Measurements from ENCODE around the gene SLC45A1. TPM values are rescaled to one million over a fixed set of nuclear protein-coding genes. Genes with fewer than 3 reads are reported as not detected.

SLC45A1 gene
- polyA plus RNA-seq, 3 donors, result 0.21 TPM; not detected in 2

DNA sequence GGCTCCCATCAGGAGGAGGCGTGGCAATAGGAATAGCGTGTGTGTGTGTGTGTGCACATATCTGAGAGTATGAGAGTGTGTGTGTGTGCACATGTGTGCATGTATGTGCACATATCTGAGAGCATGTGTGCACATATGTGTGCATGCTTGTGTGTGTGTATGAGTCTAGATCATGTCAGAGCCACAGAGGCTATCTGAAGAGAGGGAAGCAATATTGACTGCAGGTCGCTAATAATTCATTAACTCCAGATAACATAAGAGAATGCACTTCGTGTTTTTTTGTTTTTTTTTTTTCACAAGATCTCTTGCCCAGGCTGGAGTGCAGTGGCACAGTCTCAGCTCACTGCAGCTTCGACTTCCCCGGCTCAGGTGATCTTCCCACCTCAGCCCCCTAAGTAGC lies 4.7 kb upstream of the SLC45A1 start:
- no peak overlapping the region for H2AFZ ChIP-seq (ENCODE audit: insufficient read depth, low read depth, low read length, poor library complexity, severe bottlenecking)
- H3K79me2 ChIP-seq (ENCODE audit: insufficient read depth, low read length), result no peaks in the 10 kb centered on the region
- WGBS (ENCODE audit: insufficient coverage), result 96% methylated on average over 5 of the region's 6 CpGs
- Mint-ChIP-seq H3K9me3 (peaks cover 0 to 9% (median 5%) of the 10 kb centered on the region in 7 donors), H3K4me3 (no peak overlapping the region), H3K27ac (no peak overlapping the region), H3K36me3 (no peaks in the 10 kb centered on the region), H3K27me3 (ENCODE audit: low read depth in 3 of 3) (peaks cover 27 to 47% (median 38%) of the 10 kb centered on the region in 3 donors), H3K4me1 (peaks cover 13% of the 10 kb centered on the region)
- H4K20me1 ChIP-seq (ENCODE audit: insufficient read depth, low read length), result no peaks in the 10 kb centered on the region
- DNase-seq, result no peak
- TF ChIP-seq CTCF (IDR thresholded peaks at IDR 0.05), result no peak
- H3K9ac ChIP-seq (ENCODE audit: insufficient read depth, low read length, poor library complexity, severe bottlenecking), result no peak overlapping the region
- H3K36me3 ChIP-seq (replicated peaks in 1 of 2; ENCODE audit: control insufficient read depth in 1 of 2, insufficient read depth in 2 of 2, low read length in 2 of 2), result no peaks in the 10 kb centered on the region
- H3K4me1 ChIP-seq (ENCODE audit: control insufficient read depth in 1 of 2, insufficient read depth in 2 of 2, low read length in 2 of 2), result peaks cover 5 to 8% of the 10 kb centered on the region in 2 donors
- no peak overlapping the region for H3K27ac ChIP-seq (ENCODE audit: low read depth in 1 of 2, low read length in 2 of 2)
- no peaks in the 10 kb centered on the region for H3K9me3 ChIP-seq (replicated peaks in 1 of 2; ENCODE audit: control insufficient read depth in 1 of 2, insufficient read depth in 1 of 2, low read length in 2 of 2)
- H3K4me2 ChIP-seq (replicated peaks; ENCODE audit: extremely low read depth, low read length, poor library complexity, severe bottlenecking), result no peak overlapping the region
- H3K27me3 ChIP-seq (ENCODE audit: control insufficient read depth in 2 of 2, insufficient read depth in 2 of 2, low read length in 2 of 2), result peaks cover 3 to 39% of the 10 kb centered on the region in 2 donors
- no peak overlapping the region for H3K4me3 ChIP-seq (replicated peaks in 1 of 3; ENCODE audit: low read depth in 2 of 3, low read length in 3 of 3)
- intact Hi-C loops (cut with micrococcal nuclease), result loop anchor here in 1 of 2 donors (10.0 kb wide), 1 partner anchor 288 kb away; the partner anchor contains the start of gene ERRFI1

DNA sequence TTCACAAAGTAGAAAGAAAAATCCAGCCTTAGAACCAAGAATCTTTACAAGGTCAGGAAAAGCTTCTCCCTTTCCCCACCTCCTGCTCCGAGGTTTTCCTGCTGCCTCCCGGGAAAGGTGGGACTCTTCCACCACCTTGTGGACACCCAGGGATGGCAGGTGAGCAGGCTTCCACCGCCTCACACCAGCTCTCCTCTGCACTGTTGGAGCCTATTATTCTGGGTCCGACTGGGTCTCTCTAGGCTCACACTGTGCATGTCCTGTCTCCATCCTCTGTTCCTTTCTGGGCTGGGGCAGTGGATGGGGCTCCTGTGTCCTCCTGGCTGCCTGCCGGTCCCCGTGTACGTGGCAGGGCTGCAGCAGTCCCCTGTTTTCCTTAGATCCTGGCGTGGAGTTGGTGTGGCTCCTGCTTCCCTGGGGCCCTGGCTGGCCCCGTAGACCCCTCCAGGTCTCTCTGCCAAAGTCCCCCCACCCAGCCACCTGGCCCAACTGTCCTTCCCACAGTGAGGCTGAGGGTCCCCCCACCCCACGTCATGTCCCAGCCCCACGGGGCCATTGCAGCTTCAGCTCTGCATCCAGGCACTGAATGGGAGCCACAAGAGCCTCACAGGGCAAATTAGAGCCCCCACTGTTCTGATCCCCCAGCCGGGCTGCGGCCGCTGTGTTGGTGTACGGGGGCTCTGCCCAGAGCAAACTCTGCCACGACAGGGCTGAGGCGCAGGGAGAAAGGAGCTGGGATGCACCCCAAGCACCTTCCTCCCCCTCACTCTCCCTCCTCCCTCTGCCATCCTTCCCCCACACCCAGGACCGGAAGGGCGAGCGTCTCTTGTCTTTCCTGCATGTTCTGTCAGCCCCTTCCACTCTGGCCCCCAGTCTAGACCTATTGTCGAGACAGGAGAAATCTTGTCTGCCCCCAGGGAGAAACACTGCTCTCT lies 3.3 kb upstream of the SLC45A1 start:
- peaks cover 0 to 4% of the 10 kb centered on the region in 2 donors for H3K36me3 Mint-ChIP-seq
- Histone ChIP-seq H3K4me1 (ENCODE audit: control insufficient read depth in 1 of 2, insufficient read depth in 2 of 2, low read length in 2 of 2) (peaks cover 10 to 14% of the 10 kb centered on the region in 2 donors), H3K27ac (ENCODE audit: low read depth in 1 of 2, low read length in 2 of 2) (no peak overlapping the region), H4K20me1 (ENCODE audit: insufficient read depth, low read length) (no peaks in the 10 kb centered on the region), H3K9me3 (replicated peaks in 1 of 2; ENCODE audit: control insufficient read depth in 1 of 2, insufficient read depth in 1 of 2, low read length in 2 of 2) (no peaks in the 10 kb centered on the region), H3K9ac (ENCODE audit: insufficient read depth, low read length, poor library complexity, severe bottlenecking) (no peak overlapping the region), H3K36me3 (replicated peaks in 1 of 2; ENCODE audit: control insufficient read depth in 1 of 2, insufficient read depth in 2 of 2, low read length in 2 of 2) (no peaks in the 10 kb centered on the region), H3K4me3 (replicated peaks in 1 of 3; ENCODE audit: low read depth in 2 of 3, low read length in 3 of 3) (no peak overlapping the region), H3K79me2 (ENCODE audit: insufficient read depth, low read length) (no peaks in the 10 kb centered on the region), H3K4me2 (replicated peaks; ENCODE audit: extremely low read depth, low read length, poor library complexity, severe bottlenecking) (no peak overlapping the region), H2AFZ (ENCODE audit: insufficient read depth, low read depth, low read length, poor library complexity, severe bottlenecking) (no peak overlapping the region), H3K27me3 (ENCODE audit: control insufficient read depth in 2 of 2, insufficient read depth in 2 of 2, low read length in 2 of 2) (peaks cover 3 to 52% of the 10 kb centered on the region in 2 donors)
- H3K27ac Mint-ChIP-seq, result no peak overlapping the region
- peaks cover 40 to 60% (median 52%) of the 10 kb centered on the region in 3 donors for H3K27me3 Mint-ChIP-seq (ENCODE audit: low read depth in 3 of 3)
- H3K9me3 Mint-ChIP-seq, result peaks cover 0 to 12% (median 8%) of the 10 kb centered on the region in 7 donors
- peaks cover 20% of the 10 kb centered on the region for H3K4me1 Mint-ChIP-seq
- peak overlapping the region in 1 of 2 donors; percentile 62 for H3K4me3 Mint-ChIP-seq
- TF ChIP-seq CTCF (IDR thresholded peaks at IDR 0.05), result peak; percentile 71
- WGBS (ENCODE audit: insufficient coverage), result 35% methylated on average over 19 of the region's 21 CpGs
- intact Hi-C loops (cut with micrococcal nuclease), result loop anchor here in 1 of 2 donors (10.0 kb wide), 1 partner anchor 290 kb away; the partner anchor contains the start of gene ERRFI1
- DNase-seq, result peak; percentile 11 to 27 (median 24)
